Endothelial cell (in vitro differentiated cells): Measurements from ENCODE around the gene ALOX5AP. TPM values are rescaled to one million over a fixed set of nuclear protein-coding genes. Genes with fewer than 3 reads are reported as not detected.

Experiments
- DNase-seq: peaks from one replicate; pipeline ENCODE4 v3.0.0; 2021; ENCODE audit warnings: low spot score
- H3K27ac Mint-ChIP-seq: one replicate; pipeline ENCODE4 v1.8.0; 2021; ENCODE audit warnings: mixed read lengths, inconsistent platforms; ENCODE audit not compliant: unreplicated experiment
- H3K27me3 Mint-ChIP-seq: one replicate; pipeline ENCODE4 v1.8.0; 2021; ENCODE audit warnings: mild to moderate bottlenecking, moderate library complexity, mixed read lengths, inconsistent platforms; ENCODE audit not compliant: unreplicated experiment
- H3K36me3 Mint-ChIP-seq: one replicate; pipeline ENCODE4 v1.8.0; 2021; ENCODE audit warnings: mild to moderate bottlenecking, low read depth, mixed read lengths, inconsistent platforms; ENCODE audit not compliant: unreplicated experiment
- H3K4me1 Mint-ChIP-seq: one replicate; pipeline ENCODE4 v1.8.0; 2021; ENCODE audit warnings: mild to moderate bottlenecking, mixed read lengths, inconsistent platforms; ENCODE audit not compliant: unreplicated experiment
- H3K4me3 Mint-ChIP-seq: one replicate; pipeline ENCODE4 v1.8.0; 2021; ENCODE audit warnings: mild to moderate bottlenecking, mixed read lengths, inconsistent platforms; ENCODE audit not compliant: unreplicated experiment
- H3K9me3 Mint-ChIP-seq: one replicate; pipeline ENCODE4 v1.8.0; 2021; ENCODE audit warnings: mixed read lengths, inconsistent platforms; ENCODE audit not compliant: unreplicated experiment
- CTCF ChIP-seq: fragments of 200-600 bp; sonication (generic); IDR thresholded peaks from one replicate; pipeline ENCODE4 v1.5.0; 2021; ENCODE audit warnings: antibody characterized with exemption; ENCODE audit not compliant: unreplicated experiment
- total RNA-seq: library from RNA; stranded (reverse); fragmentation: NEBNext Ultra II Directional; extraction: Animal tissue kit (Norgen Biotek cat#: 25700); gene quantifications from one replicate; pipeline ENCODE4 v1.2.1, GENCODE V29; 2021; ENCODE audit not compliant: unreplicated experiment

Gene ALOX5AP
- total RNA-seq, 1 donor from 2014 or later = 1.9 TPM

DNA sequence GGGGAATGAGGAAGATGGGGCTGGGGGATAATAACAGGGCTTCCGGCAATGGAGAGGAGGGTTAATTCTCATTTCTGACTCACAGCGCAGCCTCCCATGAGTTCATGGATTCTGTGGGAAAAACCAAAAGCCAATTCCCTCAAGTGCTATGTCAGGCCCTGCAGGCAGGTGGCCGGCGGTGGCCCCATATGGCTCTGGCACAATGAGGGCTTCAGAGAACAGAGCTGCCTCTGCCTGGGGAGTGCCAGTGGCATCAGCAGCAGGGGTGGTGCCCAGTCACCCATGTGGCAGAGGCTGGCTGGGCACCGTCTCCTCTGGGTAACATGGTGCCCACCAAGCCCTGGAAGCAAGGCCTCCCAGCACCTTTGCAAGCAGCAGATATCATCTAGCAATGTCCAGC is 69.1 kb downstream of the ALOX5AP start:
- peak; percentile 15 for DNase-seq
- Mint-ChIP-seq H3K27me3 (no peaks in the 10 kb centered on the region), H3K4me1 (peaks cover 13% of the 10 kb centered on the region)

GRCh38 chr13:30805132-30805537 is 69.8 kb downstream of the ALOX5AP start:
- Mint-ChIP-seq H3K4me3 (no peak overlapping the region), H3K4me1 (peaks cover 6% of the 10 kb centered on the region), H3K27ac (no peak overlapping the region), H3K36me3 (no peaks in the 10 kb centered on the region), H3K27me3 (no peaks in the 10 kb centered on the region), H3K9me3 (no peaks in the 10 kb centered on the region)
- TF ChIP-seq CTCF = no peak
- no peak for DNase-seq

More for the DNA sequence above, 69.1 kb downstream of the ALOX5AP start:
- Mint-ChIP-seq H3K9me3 (no peaks in the 10 kb centered on the region), H3K4me3 (no peak overlapping the region), H3K36me3 (no peaks in the 10 kb centered on the region), H3K27ac (no peak overlapping the region)
- TF ChIP-seq CTCF = peak; percentile 42

GRCh38 chr13:30805603-30806011 is 70.3 kb downstream of the ALOX5AP start:
- Mint-ChIP-seq H3K27ac (no peak overlapping the region), H3K27me3 (no peaks in the 10 kb centered on the region)
- no peak for DNase-seq

DNA sequence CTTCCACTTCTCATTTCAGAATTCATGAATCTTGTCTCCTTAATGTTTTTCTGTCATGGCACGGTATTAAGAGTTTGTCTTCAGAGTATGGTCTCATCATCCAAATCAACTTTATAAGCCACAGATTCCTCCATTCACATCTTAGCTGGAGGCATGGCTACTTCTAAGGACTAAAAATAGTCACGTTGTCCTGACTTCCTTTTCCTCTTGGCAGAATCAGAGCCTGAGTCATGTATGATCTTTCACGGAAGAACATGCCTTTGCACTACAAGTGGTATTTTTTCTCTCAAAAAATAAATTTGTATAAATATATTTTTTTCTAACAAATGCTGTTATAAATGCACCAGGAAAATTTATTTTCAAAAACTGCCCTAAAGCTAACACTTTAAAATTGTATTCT is 71.4 kb downstream of the ALOX5AP start:
- no peak for TF ChIP-seq CTCF
- Mint-ChIP-seq H3K4me3 (no peak overlapping the region), H3K36me3 (no peaks in the 10 kb centered on the region), H3K27ac (no peak overlapping the region), H3K27me3 (no peaks in the 10 kb centered on the region), H3K4me1 (peaks cover 2% of the 10 kb centered on the region), H3K9me3 (no peaks in the 10 kb centered on the region)
- no peak for DNase-seq

More at GRCh38 chr13:30805603-30806011, 70.3 kb downstream of the ALOX5AP start:
- H3K4me1 Mint-ChIP-seq = peaks cover 2% of the 10 kb centered on the region
- H3K9me3 Mint-ChIP-seq = no peaks in the 10 kb centered on the region
- H3K36me3 Mint-ChIP-seq = no peaks in the 10 kb centered on the region
- H3K4me3 Mint-ChIP-seq = no peak overlapping the region
- TF ChIP-seq CTCF = no peak

GRCh38 chr13:30807392-30807791 is 72.0 kb downstream of the ALOX5AP start:
- Mint-ChIP-seq H3K36me3 (no peaks in the 10 kb centered on the region), H3K9me3 (no peaks in the 10 kb centered on the region), H3K4me1 (peaks cover 3% of the 10 kb centered on the region), H3K27me3 (no peaks in the 10 kb centered on the region), H3K27ac (no peak overlapping the region), H3K4me3 (no peak overlapping the region)
- DNase-seq = no peak
- TF ChIP-seq CTCF = no peak
